ENCODE data around the gene CDC20. TPM values are rescaled to one million over a fixed set of nuclear protein-coding genes. Genes with fewer than 3 reads are reported as not detected.

The CDC20 gene
- total and polyA plus RNA-seq, 2 of the 8 experiments (the other 6 are each of a cell fraction or from before 2014, with no cell fraction given) = 214 to 221 TPM

DNA sequence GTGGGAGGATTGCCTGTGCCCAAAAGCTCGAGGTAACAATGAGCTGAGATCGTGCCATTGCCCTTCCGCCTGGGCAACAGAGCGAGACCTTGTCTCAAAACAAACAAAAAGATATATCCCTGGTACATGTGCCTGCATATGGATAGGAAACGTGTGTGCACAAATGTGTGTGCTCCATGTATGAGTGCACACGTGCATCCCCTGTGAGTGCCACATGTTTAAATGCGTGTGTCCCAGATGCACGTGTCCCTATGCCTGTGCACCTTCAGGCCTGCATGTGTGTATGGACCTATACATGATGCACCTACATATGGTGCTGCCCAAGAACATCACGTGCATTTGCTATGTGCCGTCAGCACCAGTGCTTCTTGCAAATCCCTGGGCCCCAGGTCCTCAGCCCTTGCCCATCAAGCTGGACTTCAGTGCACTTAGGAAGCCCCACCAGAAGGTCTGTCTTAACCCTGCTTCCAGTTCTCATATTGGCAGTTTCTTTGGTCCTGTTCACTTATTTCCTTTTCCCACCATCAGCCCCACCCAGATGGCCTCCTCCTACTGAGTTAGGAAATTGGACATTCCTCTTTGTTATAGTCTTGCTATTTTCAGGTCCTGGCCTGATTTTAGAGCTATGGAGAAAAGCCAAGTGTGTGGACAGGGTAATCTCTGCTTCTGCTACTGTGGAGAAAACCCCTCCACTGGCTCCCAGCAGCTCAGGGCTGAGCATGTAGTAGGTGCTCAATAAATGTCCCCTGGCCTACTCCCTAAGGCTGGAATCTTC lies 42.6 kb upstream of the CDC20 start:
- H2AFZ ChIP-seq (ENCODE audit: low read length) = no peak overlapping the region
- H4K20me1 ChIP-seq (replicated peaks in 1 of 2; ENCODE audit: control insufficient read depth in 1 of 2, insufficient read depth in 2 of 2, low read length in 2 of 2) = no peaks in the 10 kb centered on the region
- peak overlapping the region; percentile 33 for H3K4ac ChIP-seq (replicated peaks; ENCODE audit: insufficient read length, low read depth, low read length)
- no peaks in the 10 kb centered on the region for H3K36me3 ChIP-seq (ENCODE audit: control insufficient read depth in 2 of 4, insufficient read depth in 4 of 4, low read length in 3 of 4)
- no peak overlapping the region for H3K23ac ChIP-seq (ENCODE audit: insufficient read length)
- no peaks in the 10 kb centered on the region for H3K79me1 ChIP-seq (ENCODE audit: low read depth, low read length)
- H3K4me2 ChIP-seq (ENCODE audit: insufficient read depth in 1 of 2, low read depth in 2 of 2, low read length in 2 of 2) = no peak overlapping the region
- no peak overlapping the region for H2BK5ac ChIP-seq (ENCODE audit: low read depth, low read length)
- H2AK5ac ChIP-seq (ENCODE audit: low read depth, low read length) = no peak overlapping the region
- no peaks in the 10 kb centered on the region for H3K79me2 ChIP-seq (ENCODE audit: control insufficient read depth in 1 of 2, insufficient read depth in 2 of 2, low read length in 2 of 2)
- no peak overlapping the region for H2BK12ac ChIP-seq (ENCODE audit: low read depth, low read length)
- no peak overlapping the region for H2BK120ac ChIP-seq (replicated peaks; ENCODE audit: low read depth, low read length)
- FAIRE-seq (no peak), DNase-seq (ENCODE audit: low read depth in 1 of 2, low spot score in 2 of 2) (no peak)
- H2BK20ac ChIP-seq (ENCODE audit: low read length) = no peak overlapping the region
- no peak overlapping the region for H3K14ac ChIP-seq (ENCODE audit: insufficient read length)
- ChIA-PET POLR2A (ENCODE audit: partially characterized antibody) (interaction anchor here (1.0 to 1.2 kb wide), 3 partner anchors 9 to 42 kb away, joined by 3 to 4 read pairs (median 3); no protein-coding TSS in a partner anchor), CTCF (ENCODE audit: partially characterized antibody) (interaction anchor here (0.8 to 3.9 kb wide), 10 partner anchors 8 to 89 kb away, joined by 3 to 19 read pairs (median 4); partner anchors contain the start of gene C1orf210)
- H2BK15ac ChIP-seq (ENCODE audit: low read length) = no peak overlapping the region
- H3K27ac ChIP-seq (ENCODE audit: low read depth, low read length) = no peak overlapping the region
- no peak overlapping the region for H3K56ac ChIP-seq (replicated peaks; ENCODE audit: insufficient read length, low read depth, low read length)
- no peaks in the 10 kb centered on the region for H3K9me3 ChIP-seq (ENCODE audit: insufficient read depth in 2 of 2, low read depth in 1 of 2, low read length in 1 of 2)
- no peaks in the 10 kb centered on the region; a peak in 2 of 7 replicates for H3K27me3 ChIP-seq (replicated peaks in 1 of 4; ENCODE audit: control insufficient read depth in 3 of 4, extremely low read depth in 1 of 4, insufficient read depth in 3 of 4, low read length in 3 of 4)
- no peaks in the 10 kb centered on the region for H3K23me2 ChIP-seq (ENCODE audit: low read depth, low read length)
- H3K4me3 ChIP-seq (ENCODE audit: extremely low read depth in 1 of 4, insufficient read depth in 2 of 4, low read depth in 3 of 4, low read length in 4 of 4) = no peak overlapping the region
- WGBS, 2 experiments (ENCODE audit: extremely low coverage in 1 of 2, insufficient coverage in 1 of 2, insufficient read length in 1 of 2, insufficient replicate concordance in 2 of 2, low coverage in 1 of 2, low lambda C conversion rate in 2 of 2, missing lambda C conversion rate in 1 of 2) = 89% methylated on average over 10 of the region's 10 CpGs; no CpG with 5 or more reads in 1 of the 2 experiments
- H4K5ac ChIP-seq (ENCODE audit: insufficient read length, low read depth, low read length) = no peak overlapping the region
- no peak overlapping the region for H3K9ac ChIP-seq (replicated peaks in 1 of 4; ENCODE audit: extremely low read depth in 1 of 4, low read depth in 3 of 4, low read length in 3 of 4)
- H4K91ac ChIP-seq (replicated peaks; ENCODE audit: insufficient read length, low read length) = no peak overlapping the region
- H4K8ac ChIP-seq (ENCODE audit: extremely low read depth, insufficient read depth, low read length) = peak overlapping the region; percentile 35; the same call in 1 of the 2 replicates
- H3K18ac ChIP-seq (ENCODE audit: extremely low read depth, low read length) = no peak overlapping the region
- H3K4me1 ChIP-seq (replicated peaks in 1 of 4; ENCODE audit: control insufficient read depth in 3 of 4, insufficient read depth in 4 of 4, low read length in 3 of 4) = peaks cover 0 to 5% (median 0%) of the 10 kb centered on the region in 4 experiments; a peak in 1 of 7 replicates
- TF ChIP-seq, protein P1, sequence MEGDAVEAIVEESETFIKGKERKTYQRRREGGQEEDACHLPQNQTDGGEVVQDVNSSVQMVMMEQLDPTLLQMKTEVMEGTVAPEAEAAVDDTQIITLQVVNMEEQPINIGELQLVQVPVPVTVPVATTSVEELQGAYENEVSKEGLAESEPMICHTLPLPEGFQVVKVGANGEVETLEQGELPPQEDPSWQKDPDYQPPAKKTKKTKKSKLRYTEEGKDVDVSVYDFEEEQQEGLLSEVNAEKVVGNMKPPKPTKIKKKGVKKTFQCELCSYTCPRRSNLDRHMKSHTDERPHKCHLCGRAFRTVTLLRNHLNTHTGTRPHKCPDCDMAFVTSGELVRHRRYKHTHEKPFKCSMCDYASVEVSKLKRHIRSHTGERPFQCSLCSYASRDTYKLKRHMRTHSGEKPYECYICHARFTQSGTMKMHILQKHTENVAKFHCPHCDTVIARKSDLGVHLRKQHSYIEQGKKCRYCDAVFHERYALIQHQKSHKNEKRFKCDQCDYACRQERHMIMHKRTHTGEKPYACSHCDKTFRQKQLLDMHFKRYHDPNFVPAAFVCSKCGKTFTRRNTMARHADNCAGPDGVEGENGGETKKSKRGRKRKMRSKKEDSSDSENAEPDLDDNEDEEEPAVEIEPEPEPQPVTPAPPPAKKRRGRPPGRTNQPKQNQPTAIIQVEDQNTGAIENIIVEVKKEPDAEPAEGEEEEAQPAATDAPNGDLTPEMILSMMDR (IDR thresholded peaks at IDR 0.05; ENCODE audit: control extremely low read depth in 1 of 3, insufficient read depth in 1 of 3, low read depth in 1 of 3, low read length in 3 of 3) = no peak
- TF ChIP-seq, protein P2, sequence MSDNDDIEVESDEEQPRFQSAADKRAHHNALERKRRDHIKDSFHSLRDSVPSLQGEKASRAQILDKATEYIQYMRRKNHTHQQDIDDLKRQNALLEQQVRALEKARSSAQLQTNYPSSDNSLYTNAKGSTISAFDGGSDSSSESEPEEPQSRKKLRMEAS (IDR thresholded peaks at IDR 0.05) = no peak
- TF ChIP-seq CTBP2 (IDR thresholded peaks at IDR 0.05; ENCODE audit: borderline replicate concordance, insufficient read depth, insufficient read length, low read length) (no peak), SAP30 (IDR thresholded peaks at IDR 0.05; ENCODE audit: insufficient read depth, insufficient replicate concordance, low read length) (no peak), SIN3A (conservative IDR thresholded peaks at IDR 0.05 in 1 of 2, IDR thresholded peaks at IDR 0.05 in 1 of 2; ENCODE audit: low read depth in 1 of 2, low read length in 2 of 2) (no peak), BACH1 (IDR thresholded peaks at IDR 0.05; ENCODE audit: low read length) (no peak), TEAD4 (IDR thresholded peaks at IDR 0.05; ENCODE audit: low read depth, low read length) (no peak), SP2 (IDR thresholded peaks at IDR 0.05; ENCODE audit: low read length) (no peak), BCL11A (IDR thresholded peaks at IDR 0.05; ENCODE audit: low read depth in 2 of 2, low read length in 2 of 2) (no peak)

Measured in H1 (cell line).